Spleen (tissue), 11 donors: ENCODE data around the gene IZUMO1R. TPM values are rescaled to one million over a fixed set of nuclear protein-coding genes. Genes with fewer than 3 reads are reported as not detected.

Experiments
- DNase-seq: peaks from one replicate; pipeline ENCODE4 v3.0.0-alpha.2; 2020
- H3K27ac ChIP-seq, 8 donors: fragments of 200-600 bp; sonication (generic) in 7 of 8; 1 replicate in 4 of 8; 2 replicates in 4 of 8; pipeline versions ENCODE4 v1.5.0 to v1.8.0; 2016 to 2021; ENCODE audit warnings: inconsistent platforms in 4 of 8, mild to moderate bottlenecking in 4 of 8, moderate library complexity in 1 of 8
- H3K27me3 ChIP-seq, 7 donors: fragments of 200-600 bp; sonication (generic) in 6 of 7; replicated peaks in 1 of 7; 1 replicate in 4 of 7; 2 replicates in 3 of 7; pipeline versions ENCODE4 v1.5.0 to v1.8.0; 2016 to 2021; ENCODE audit warnings: inconsistent platforms in 3 of 7, mild to moderate bottlenecking in 1 of 7
- H3K36me3 ChIP-seq, 6 donors: fragments of 200-600 bp; sonication (generic) in 5 of 6; 1 replicate in 4 of 6; 2 replicates in 2 of 6; pipeline versions ENCODE4 v1.5.0 to v1.8.0; 2016 to 2021; ENCODE audit warnings: inconsistent platforms in 2 of 6
- H3K4me1 ChIP-seq, 6 donors: fragments of 200-600 bp; sonication (generic) in 5 of 6; 1 replicate in 3 of 6; 2 replicates in 3 of 6; pipeline versions ENCODE4 v1.5.0 to v1.8.0; 2016 to 2021; ENCODE audit warnings: inconsistent platforms in 3 of 6
- H3K4me3 ChIP-seq, 8 donors: fragments of 200-600 bp; sonication (generic) in 7 of 8; 1 replicate in 4 of 8; 2 replicates in 4 of 8; pipeline versions ENCODE4 v1.5.0 to v1.8.0; 2016 to 2021; ENCODE audit warnings: inconsistent platforms in 4 of 8, mild to moderate bottlenecking in 4 of 8, moderate library complexity in 2 of 8
- H3K9me3 ChIP-seq, 8 donors: fragments of 200-600 bp; sonication (generic) in 7 of 8; 1 replicate in 4 of 8; 2 replicates in 4 of 8; pipeline versions ENCODE4 v1.5.0 to v1.8.0; 2016 to 2021; ENCODE audit warnings: inconsistent platforms in 4 of 8
- POLR2A ChIP-seq, 3 donors: fragments of 450-650 bp; IDR thresholded peaks; one replicate each; pipeline ENCODE4 v1.5.1; 2017; ENCODE audit warnings: antibody characterized with exemption in 3 of 3, mild to moderate bottlenecking in 1 of 3
- POLR2AphosphoS5 ChIP-seq, 3 donors: sonication (generic); formaldehyde crosslinking; IDR thresholded peaks; one replicate each; pipeline ENCODE4 v1.5.1; 2017; ENCODE audit warnings: antibody characterized with exemption in 3 of 3
- WGBS, 5 donors: extraction: QIAGEN DNeasy Blood & Tissue Kit in 3 of 5; methylation state at CpG; one replicate each; pipeline versions ENCODE4 v1.1.5 to v1.1.7; 2013 to 2018; 5-methylcytosine and 5-hydroxymethylcytosine counted together
- intact Hi-C: fragments of 100-400 bp; cut with DNase I; formaldehyde crosslinking; loops from one replicate; pipeline ENCODE4 v1.15.0; 2023; ENCODE audit warnings: low total_unique reads
- polyA plus RNA-seq, 3 donors: library from polyadenylated mRNA; stranded (reverse); fragments of 200-250 nt; gene quantifications; one replicate each; pipeline ENCODE4 v1.2.1, GENCODE V29; 2013
- total RNA-seq, 7 donors: library from RNA; depleted of rRNA in 3 of 7; stranded (reverse); fragments of >200 nt in 3 of 7; fragmentation: NEBNext Ultra II Directional in 4 of 7; extraction: Animal tissue kit (Norgen Biotek cat#: 25700) in 4 of 7; gene quantifications; one replicate each; pipeline versions ENCODE4 v1.1.0 to v1.2.1, GENCODE V29; 2016 to 2021
- TF ChIP-seq, protein P1 (sequence below), 11 experiments: fragments of 200-600 bp in 7 of 11; fragments of 450-650 bp in 4 of 11; sonication (generic) in 4 of 11; IDR thresholded peaks in 8 of 11; conservative IDR thresholded peaks in 3 of 11; 1 replicate in 7 of 11; 2 replicates in 4 of 11; pipeline versions ENCODE4 v1.4.0 to v1.8.0; 2016 to 2021; ENCODE audit warnings: antibody characterized with exemption in 11 of 11, inconsistent platforms in 4 of 11, mild to moderate bottlenecking in 1 of 11
- donor health status: healthy with polysubstance abuse.
- donor health status: DM: no; HTN: no; CAD: no; lungs with moderate emphysema.
- donor health status: DM: no; HTN: no; CAD: no.
- donor health status: Bipolar disorder and iron deficiency.
- donor health status: healthy.
- donor health status: DM: no; HTN: no; CAD: no.
- donor health status: DM: yes; HTN: yes; CAD: no.

IZUMO1R gene
- total and polyA plus RNA-seq, 10 donors, result not detected

- no peaks in the 10 kb centered on the region for H3K36me3 ChIP-seq
- DNase-seq, result no peak
- no peaks in the 10 kb centered on the region for H3K27me3 ChIP-seq
- no peak overlapping the region for H3K4me3 ChIP-seq
- TF ChIP-seq POLR2AphosphoS5 (IDR thresholded peaks at IDR 0.05) (no peak), POLR2A (IDR thresholded peaks at IDR 0.05) (no peak)
- TF ChIP-seq, protein P1, sequence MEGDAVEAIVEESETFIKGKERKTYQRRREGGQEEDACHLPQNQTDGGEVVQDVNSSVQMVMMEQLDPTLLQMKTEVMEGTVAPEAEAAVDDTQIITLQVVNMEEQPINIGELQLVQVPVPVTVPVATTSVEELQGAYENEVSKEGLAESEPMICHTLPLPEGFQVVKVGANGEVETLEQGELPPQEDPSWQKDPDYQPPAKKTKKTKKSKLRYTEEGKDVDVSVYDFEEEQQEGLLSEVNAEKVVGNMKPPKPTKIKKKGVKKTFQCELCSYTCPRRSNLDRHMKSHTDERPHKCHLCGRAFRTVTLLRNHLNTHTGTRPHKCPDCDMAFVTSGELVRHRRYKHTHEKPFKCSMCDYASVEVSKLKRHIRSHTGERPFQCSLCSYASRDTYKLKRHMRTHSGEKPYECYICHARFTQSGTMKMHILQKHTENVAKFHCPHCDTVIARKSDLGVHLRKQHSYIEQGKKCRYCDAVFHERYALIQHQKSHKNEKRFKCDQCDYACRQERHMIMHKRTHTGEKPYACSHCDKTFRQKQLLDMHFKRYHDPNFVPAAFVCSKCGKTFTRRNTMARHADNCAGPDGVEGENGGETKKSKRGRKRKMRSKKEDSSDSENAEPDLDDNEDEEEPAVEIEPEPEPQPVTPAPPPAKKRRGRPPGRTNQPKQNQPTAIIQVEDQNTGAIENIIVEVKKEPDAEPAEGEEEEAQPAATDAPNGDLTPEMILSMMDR (IDR thresholded peaks at IDR 0.05 in 8 of 11, conservative IDR thresholded peaks at IDR 0.05 in 3 of 11), result no peak
- H3K4me1 ChIP-seq, result peaks cover 0 to 14% (median 4%) of the 10 kb centered on the region in 6 donors
- H3K9me3 ChIP-seq, result no peaks in the 10 kb centered on the region
- no peak overlapping the region for H3K27ac ChIP-seq
- 56 to 95% (median 75%) methylated on average over 1 of the region's 1 CpG for WGBS, 5 donors
- intact Hi-C loops, result no loop called here
These were observed 766 bp downstream of the IZUMO1R start for GRCh38 chr11:94305146-94305545.

DNA sequence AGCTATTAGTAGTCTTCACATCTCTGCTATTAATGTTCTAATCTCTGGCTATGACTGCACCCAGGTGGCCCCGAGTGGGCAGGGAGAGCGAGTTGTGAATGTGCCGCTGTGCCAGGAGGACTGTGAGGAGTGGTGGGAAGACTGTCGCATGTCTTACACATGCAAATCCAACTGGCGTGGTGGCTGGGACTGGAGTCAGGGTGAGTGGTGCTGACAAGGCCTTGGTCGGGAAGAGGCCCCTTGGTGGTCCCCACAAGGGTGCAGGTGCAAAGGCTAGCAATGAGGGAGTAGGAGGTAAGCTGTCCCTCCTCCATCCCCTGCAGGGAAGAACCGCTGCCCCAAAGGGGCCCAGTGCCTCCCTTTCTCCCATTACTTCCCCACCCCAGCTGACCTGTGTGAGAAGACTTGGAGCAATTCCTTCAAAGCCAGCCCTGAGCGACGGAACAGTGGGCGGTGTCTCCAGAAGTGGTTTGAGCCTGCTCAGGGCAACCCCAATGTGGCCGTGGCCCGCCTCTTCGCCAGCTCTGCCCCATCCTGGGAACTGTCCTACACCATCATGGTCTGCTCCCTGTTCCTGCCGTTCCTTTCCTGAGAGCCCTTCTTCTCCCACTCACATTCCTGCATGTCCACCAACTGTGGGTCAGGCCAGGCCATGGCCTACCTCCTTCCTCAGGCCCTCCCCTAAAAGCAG is 2.9 kb downstream of the IZUMO1R start:
- H3K4me3 ChIP-seq, result no peak overlapping the region
- peaks cover 0 to 9% (median 0%) of the 10 kb centered on the region in 7 donors for H3K27me3 ChIP-seq
- no peak for DNase-seq
- WGBS, 5 donors, result 88 to 94% (median 91%) methylated on average over 14 of the region's 14 CpGs
- no peaks in the 10 kb centered on the region for H3K9me3 ChIP-seq
- H3K36me3 ChIP-seq, result no peaks in the 10 kb centered on the region
- peaks cover 0 to 14% (median 4%) of the 10 kb centered on the region in 6 donors for H3K4me1 ChIP-seq
- intact Hi-C loops, result no loop called here
- H3K27ac ChIP-seq, result no peak overlapping the region
- no peak for TF ChIP-seq POLR2AphosphoS5 (IDR thresholded peaks at IDR 0.05)
- no peak for TF ChIP-seq POLR2A (IDR thresholded peaks at IDR 0.05)
- TF ChIP-seq, protein P1 (IDR thresholded peaks at IDR 0.05 in 8 of 11, conservative IDR thresholded peaks at IDR 0.05 in 3 of 11), result no peak

GRCh38 chr11:94308024-94308423 is 3.6 kb downstream of the IZUMO1R start:
- Histone ChIP-seq H3K9me3 (no peaks in the 10 kb centered on the region), H3K27me3 (peaks cover 0 to 16% (median 0%) of the 10 kb centered on the region in 7 donors), H3K4me3 (no peak overlapping the region), H3K36me3 (no peaks in the 10 kb centered on the region), H3K27ac (no peak overlapping the region), H3K4me1 (peaks cover 0 to 14% (median 4%) of the 10 kb centered on the region in 6 donors)
- intact Hi-C loops, result no loop called here
- TF ChIP-seq POLR2AphosphoS5 (IDR thresholded peaks at IDR 0.05), result no peak
- TF ChIP-seq POLR2A (IDR thresholded peaks at IDR 0.05), result no peak
- TF ChIP-seq, protein P1 (IDR thresholded peaks at IDR 0.05 in 8 of 11, conservative IDR thresholded peaks at IDR 0.05 in 3 of 11), result no peak
- no peak for DNase-seq
- WGBS, 5 donors, result 78 to 92% (median 87%) methylated on average over 5 of the region's 5 CpGs

DNA sequence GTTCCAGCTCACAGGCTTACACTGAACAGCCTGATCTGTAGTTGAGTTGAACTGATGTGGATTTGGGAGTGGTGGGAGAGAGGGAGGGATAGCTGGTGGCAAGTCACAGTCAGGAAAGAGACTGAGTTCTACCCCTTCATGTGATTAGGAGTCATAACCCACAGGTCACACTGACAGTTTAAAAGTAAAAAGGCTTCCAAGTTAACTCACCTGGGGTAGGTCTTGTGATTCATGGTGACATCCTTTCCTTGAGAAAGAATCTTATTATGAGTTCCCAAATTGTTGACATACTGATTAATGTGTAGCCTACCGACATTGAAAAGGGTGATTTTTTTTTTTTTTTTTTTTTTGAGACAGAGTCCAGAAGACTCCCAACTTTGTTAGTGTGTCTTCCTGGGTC is 5.4 kb downstream of the IZUMO1R start:
- Histone ChIP-seq H3K9me3 (no peaks in the 10 kb centered on the region), H3K27ac (no peak overlapping the region), H3K27me3 (peaks cover 0 to 30% (median 4%) of the 10 kb centered on the region in 7 donors), H3K36me3 (no peaks in the 10 kb centered on the region), H3K4me1 (peaks cover 0 to 3% (median under 1%) of the 10 kb centered on the region in 6 donors), H3K4me3 (no peak overlapping the region)
- 50 to 78% (median 57%) methylated on average over 1 of the region's 1 CpG for WGBS, 5 donors
- intact Hi-C loops, result no loop called here
- no peak for DNase-seq
- no peak for TF ChIP-seq POLR2A (IDR thresholded peaks at IDR 0.05)
